ENCODE results near the gene COPB2.
A peak's percentile ranks its signal among the peaks of the same experiment; 100 is the strongest.

The COPB2 gene

DNA sequence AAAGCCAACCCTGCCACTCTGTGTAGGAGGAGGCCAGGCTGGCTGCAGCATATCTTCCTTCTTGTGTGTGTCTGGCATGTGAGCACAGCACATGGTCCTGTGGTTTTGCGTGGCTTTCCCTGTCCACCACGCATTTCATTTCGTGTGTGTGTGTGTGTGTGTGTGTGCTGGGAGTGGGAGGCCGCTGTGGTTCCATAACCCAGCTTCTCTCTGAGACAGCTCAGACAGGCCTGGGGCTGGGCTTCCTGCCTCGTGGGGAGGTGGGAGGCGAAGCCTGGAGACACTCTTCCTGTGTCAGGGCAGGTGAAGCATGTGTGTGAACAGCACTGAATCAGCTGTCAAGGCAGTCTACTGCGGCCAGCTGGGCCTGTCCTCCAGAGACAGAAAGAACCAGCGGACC lies 61.6 kb downstream of the COPB2 start:
- no peak for DNase-seq (ENCODE audit: low read depth)

DNA sequence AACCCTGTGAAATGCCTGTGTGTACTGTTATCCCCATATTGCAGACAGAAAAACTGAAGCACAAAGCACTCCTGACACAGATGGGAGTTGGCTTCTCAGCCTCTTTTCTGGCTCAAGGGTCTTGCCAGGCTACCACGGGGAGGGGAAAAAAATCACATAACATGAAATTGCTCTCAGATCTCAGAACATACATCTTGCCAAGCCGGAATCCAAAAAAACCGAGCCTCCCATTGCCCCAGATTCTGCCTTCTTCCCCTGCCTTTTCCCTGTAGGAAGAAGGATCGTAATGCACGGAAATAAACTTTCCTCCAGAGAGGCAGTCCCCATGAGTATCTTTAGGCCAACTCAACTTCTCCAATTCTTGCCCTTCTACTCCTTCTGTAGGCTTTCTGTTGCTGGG lies 62.2 kb downstream of the COPB2 start:
- no peak for DNase-seq (ENCODE audit: low read depth)

DNA sequence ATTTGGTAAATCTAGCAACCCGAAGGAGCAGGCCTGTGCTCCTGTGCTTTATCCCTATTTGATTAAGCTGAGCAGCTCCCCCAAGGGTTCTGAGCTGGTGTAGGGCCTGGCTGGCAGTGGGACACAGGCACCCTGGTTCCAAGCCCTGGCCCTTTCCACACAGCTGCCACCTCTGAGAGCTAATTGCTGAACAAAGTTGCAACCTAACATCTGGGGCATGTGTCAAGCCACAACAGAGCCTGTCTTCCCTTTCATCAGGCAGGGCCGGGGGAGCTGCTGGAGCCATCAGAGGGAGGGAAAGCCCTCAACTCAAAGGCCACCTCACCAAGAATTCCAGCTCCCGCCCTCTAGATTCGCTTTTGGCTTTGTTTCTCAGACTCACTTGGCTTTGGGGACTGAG lies 62.7 kb downstream of the COPB2 start:
- DNase-seq (ENCODE audit: low read depth): no peak

DNA sequence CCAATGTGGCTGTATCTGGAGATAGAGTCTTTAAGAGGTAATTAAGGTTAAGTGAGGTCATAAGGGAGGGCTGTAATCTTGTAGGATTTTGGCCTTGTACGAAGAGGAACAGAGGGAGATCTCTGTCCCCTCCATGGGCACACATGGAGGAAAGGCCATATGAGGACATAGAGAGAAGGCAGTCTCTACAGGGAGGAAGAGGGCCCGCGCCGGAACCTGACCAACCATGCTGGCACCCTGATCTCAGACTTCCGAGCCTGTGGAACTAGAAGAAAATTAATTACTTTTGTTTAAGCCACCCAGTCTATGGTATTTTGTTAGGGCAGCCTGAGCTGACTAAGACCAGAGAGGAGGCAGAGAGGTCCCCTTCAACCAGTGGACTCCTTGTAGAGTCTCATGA lies 63.3 kb downstream of the COPB2 start:
- no peak for DNase-seq (ENCODE audit: low read depth)

DNA sequence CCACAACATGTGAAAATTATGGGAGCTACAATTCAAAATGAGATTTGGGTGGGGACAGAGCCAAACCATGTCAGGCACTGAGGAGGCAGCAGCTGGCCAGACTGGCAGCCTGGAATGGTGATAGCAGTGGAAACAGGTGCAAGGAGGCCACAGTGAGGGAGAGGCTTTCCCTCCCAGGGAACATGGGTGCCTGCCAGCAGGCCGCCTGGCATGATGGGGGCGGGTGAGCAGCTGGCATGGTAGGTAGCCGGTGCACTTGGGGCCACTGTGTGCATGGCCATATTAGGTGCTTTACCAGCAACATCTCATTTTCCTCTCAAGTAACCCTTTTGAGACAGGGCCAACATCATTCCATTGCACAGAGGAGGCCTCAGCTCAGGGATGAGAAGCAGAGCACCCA lies 63.9 kb downstream of the COPB2 start:
- DNase-seq (ENCODE audit: low read depth): no peak

DNA sequence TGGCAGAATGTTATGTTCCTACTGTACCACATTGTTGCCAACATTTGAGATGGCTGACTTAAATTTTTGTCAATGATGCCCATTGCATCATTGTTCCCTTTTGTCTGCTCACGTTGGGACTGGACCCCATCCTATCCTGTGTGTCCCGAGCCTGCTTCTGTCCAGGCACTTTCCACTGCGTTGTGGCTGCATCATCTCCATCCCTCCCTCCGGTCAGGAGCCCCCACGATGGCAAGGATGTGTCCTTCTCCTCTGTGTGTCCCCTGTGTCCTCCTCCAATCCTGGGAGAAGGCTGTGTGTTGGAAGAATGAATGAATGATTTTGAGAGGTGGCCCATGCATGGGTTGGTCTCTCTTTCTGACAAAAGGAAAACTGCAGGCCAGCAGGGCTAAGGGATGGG lies 65.0 kb downstream of the COPB2 start:
- no peak for DNase-seq (ENCODE audit: low read depth)

DNA sequence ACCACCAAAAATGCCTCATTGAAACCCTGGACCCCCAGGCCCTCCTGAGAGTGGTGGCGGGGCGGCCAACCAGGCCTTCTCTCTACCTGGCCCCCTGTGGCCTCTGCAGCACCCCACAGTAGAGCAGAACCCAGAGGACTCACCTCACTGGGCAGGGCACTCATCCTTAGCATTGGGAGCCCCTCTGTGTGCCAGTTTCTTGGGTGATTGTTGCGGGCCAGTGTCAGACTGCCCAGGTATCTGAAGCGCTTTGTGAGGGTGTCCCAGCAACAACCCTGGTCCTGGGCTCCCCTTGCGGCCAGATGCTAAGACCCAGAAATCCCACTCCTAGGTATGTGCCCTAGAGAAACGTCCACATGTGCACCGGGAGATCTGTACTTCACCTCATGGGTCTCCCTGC lies 66.3 kb downstream of the COPB2 start:
- no peak for DNase-seq (ENCODE audit: low read depth)

DNA sequence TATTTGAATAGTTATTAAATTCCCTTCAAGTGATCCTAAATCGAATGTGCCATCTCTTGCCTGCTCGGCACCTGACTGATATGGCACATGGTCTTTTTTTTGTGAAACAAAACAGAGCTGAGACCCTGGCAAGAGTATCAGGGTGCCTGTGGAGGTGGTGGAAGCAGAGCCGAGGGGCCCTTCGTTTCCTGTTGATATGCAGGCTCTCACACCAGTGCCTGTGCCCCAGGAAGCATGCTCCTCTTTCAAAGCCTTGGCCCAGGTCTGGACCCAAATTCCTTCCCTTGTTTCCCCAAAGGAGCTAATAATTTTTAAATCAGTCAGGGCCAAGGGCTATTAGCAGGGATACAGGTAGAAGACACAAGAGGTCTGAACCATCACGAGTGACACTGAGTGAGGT lies 67.1 kb downstream of the COPB2 start:
- DNase-seq (ENCODE audit: low read depth): no peak

DNA sequence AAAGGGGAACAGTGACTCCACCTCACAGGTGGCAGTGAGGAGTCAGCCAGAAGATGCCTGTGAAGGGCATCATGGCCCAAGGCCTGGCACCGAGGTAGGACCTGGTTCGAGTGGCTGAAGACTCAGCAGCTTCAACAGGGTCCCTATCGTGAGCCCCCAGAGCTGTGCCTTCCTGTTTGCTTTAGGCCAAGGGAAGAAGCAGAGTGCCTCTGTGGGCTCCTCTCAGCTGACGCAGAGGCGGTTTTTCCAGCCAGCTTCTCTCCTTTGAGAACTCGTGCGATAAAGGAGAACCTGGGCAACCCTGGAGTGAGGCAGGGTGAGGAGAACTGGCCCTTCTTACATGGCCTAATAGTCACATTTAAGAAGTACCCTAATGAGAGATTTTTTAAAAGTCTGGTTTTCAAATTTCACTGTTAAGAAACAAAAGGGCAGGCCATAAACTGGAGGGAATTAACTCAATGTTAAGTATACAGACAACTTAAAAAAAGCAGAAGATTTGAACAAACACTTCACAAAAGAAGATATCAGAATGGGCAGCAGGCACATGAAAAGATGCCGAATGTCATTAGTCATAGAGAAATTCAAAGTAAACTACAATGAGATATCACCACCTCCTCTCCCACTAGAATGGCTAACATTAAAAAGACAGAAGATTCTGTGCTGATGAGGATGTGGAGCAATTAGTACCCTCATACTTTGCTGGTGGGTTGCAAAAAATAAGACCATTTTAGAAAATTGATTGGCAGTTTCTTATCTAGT lies 68.7 kb downstream of the COPB2 start:
- DNase-seq (ENCODE audit: low read depth): no peak

DNA sequence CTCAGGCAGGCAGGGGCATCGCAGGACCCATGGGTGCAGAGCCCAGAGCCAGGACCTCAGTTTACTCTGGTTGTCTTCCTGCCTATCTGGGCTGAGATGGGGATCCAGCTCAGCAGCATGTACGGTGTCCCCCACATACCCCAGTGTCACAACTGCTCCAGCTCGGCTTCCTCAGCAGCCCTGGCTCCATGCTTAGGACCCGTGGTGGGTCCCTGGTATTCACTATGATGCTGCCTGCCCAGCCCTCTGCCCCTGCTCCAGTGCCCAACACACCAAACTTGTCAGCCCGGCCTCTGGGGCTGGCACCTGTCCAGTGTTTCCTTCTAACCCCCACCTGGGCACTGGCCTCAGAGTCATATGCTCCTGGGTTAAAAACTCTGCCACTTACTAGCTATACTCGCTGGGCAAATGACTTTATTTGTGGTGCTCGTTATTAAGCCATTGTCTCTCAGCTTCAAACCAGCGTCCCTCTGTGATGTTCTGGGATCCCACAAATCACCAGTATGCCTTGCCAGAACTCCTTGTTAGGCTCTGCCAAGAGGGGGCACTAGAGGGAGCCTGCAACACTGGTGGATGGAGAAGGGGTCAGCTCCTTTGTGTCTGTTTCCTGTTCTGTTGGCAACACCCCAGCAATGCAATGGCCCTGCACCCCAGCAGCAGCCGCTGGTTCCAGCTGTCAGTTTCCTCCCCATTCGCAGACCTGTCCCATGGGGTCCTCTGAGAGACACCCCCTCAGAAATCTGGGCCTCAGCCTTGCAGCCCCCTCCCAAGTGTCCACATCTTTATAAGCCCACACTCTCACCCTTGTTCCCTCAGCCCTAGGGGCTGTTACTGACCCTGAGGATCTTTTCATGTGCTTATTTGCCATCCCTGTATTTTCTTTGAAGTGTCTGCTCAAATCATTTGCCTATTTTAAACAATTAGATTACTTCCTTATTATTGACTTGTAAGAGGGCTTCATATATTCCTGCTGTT lies 69.7 kb downstream of the COPB2 start:
- no peak for DNase-seq (ENCODE audit: low read depth)

DNA sequence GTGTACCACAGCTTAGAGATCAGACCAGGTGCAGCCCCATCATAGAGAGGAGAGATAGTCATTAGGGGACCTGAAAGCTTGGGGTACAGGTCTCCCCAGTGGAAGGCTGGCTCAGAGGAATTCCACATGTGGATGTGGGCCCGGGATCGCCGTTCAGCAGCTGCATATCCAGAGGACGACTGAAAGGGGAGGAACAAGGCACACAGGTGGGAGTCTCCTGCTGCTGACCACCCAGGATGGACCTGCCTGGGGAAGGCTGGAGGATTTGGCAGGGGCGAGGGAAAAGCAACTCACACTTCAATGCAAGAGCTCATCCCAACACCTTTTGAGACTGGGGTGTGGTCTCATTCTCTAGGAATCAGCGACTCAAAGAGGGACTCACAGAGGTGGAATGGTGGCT lies 70.6 kb downstream of the COPB2 start:
- no peak for DNase-seq (ENCODE audit: low read depth)

DNA sequence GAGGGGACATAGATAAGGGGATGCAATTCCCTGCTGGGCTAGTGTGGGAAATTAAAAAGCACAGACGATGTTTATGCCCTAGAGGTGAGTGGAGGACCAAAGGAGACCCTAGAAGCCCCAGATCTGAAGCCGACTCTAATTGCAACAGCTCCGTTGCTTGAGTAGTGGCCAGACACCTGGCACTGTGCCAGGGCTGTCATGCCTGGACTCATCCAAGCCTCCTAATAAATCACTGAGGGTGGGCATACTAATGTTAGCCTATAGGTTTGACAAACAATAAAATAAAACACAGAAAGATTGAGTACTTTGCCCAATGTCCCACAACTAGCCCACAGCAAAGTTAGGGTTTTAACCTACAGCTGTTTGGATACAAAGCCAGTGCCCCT lies 71.0 kb downstream of the COPB2 start:
- DNase-seq (ENCODE audit: low read depth): no peak

DNA sequence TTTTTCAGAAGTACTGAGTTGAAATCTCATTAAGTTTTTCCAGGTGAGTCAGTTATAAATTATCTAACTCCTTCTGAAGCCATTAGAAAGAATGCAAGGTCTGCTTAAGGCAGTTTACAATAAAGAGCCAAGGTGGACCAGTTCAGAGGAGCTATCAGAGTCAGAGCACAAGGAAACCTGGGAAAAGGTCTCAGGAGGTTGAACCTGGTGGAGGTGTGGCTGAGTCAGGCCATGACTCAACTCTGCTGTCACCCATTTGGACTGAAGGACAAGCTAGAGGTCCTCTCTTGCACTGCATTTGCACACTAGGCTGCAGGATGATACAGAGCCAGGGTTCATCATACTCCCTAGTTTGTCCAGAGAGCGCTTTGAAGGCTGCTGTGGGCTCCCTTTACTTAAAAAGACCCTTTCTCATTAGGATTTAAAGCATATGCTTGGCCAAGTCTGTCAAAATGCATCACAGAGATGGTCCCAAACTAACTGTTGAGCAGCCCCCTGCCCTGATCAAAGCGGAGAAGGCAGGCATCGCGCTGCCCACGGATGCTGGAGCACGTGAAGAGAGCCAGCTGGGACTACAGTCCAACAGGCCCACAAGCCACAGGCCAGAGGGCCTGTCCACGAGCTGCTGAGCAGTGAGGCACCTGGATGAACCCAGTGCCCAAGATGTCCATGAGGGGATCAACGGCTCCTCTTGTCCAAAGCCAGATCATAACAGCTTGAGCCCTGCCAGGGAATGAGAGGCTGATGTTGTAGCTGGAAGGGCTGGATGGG lies 71.6 kb downstream of the COPB2 start:
- no peak for DNase-seq (ENCODE audit: low read depth)

DNA sequence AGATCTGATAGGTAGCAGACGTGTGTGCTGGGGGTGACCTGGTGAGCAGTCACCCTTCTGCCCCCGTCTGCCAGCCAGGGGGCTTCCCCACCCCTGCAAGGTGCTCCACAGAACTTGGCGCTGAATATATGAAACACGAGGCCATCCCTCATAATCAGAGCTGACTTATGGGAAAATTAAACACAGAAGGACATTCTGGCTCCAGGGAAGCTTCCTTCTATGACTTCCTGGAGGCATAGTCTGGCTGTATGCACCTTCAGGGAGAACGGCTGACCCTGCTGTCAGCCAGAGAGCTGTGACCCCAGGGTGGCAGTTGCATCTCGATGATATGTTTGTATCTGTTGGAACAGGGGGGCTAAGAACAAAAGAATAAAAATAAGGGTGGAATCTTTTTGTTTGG lies 72.2 kb downstream of the COPB2 start:
- no peak for DNase-seq (ENCODE audit: low read depth)

DNA sequence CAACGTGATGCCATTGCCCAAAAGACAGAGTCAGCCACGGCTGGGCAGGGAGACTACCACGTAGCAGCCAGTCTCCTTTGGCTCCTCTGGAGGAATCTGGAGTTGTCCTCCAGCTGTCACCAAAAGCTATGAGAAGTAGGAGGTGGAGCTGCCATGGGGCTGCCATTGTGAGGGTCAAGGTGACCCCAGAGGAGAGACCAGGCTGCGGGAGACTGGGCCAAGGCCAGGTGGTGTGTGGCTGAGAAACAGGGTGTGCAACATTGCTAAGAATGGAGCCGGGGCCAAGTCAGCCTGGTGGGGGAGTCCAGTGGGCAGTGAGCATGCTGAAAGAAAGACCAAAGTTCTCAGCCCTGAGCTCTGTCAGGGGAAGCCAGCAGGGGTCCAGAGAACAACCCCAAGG lies 75.5 kb downstream of the COPB2 start:
- DNase-seq (ENCODE audit: low read depth): no peak

DNA sequence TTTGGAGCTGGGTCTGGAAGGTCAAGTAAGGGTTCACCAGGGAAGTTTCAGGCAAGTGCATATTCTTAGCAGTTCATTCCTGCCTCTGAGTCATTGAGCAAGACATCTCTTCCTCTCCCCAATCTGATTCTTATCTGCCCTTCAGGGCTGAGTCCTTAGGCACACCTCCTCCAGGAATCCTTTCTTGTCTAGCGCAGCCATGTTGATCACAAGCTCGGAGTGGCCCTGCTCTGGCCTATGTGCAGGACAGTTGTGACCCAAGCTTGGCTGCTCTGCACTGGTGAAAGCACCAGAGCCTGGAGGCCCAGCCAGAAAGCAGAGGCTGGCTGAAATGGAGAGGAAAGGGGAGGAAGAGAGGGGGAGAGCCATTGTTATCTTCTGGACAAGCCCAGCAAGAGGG lies 76.5 kb downstream of the COPB2 start:
- no peak for DNase-seq (ENCODE audit: low read depth)

DNA sequence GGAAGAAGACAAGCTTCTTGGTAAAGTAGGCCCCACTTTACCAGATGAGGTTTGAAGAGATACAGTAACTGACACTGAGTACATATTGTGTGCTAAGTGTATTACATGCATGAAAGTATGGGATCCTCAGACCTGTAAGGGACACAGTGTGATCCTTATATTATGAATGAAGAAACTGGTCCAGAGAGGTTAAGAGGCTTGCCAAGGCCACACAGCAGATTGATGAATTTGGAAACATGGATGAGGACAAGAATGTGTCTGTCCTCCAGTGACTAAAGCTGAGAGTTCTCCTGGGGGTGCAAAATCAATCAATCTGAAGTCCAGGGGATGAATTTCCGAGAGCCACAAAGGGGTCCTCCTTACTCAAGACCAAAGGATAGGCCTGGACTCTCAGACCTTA lies 77.0 kb downstream of the COPB2 start:
- no peak for DNase-seq (ENCODE audit: low read depth)

DNA sequence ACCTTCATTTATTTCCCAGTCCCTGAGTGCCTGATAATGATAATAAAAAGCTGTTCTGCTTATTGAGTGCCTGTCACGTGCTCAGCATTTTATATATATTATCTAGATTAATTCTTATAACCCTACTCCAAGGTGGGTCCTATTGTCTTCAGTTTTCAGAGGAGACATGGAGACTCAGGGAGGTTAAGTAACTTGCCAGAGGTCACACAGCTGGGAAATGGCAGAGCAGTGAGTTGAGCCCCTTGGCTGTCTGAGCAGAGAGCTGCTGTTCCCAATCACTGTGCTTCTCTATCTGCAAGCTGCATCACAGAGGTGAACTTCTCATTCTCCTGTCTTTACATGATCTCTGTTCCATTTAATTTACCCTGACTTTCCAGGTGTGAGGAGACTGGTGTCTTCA lies 77.9 kb downstream of the COPB2 start:
- no peak for DNase-seq (ENCODE audit: low read depth)

DNA sequence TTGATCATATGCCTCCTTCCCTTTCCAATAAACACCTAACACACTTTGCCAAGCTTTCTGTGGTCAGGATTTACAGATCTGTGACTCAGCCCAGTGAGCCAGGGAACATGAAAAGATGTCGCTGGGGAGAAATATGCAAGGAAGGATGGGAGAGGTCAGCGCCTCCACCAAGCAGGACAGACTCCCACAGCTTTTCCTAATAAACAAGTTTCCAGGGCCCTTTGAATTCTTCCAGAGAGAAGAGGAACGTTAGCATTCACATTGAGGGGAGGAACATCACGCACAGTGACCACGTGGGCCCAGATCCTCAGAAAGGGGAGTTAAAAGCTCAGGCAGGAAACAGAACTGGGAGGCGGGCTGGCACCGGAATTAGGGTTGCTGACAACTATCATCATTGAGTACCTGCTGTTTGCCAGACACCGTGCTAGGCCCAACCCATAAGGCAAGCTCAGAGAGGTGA lies 78.9 kb downstream of the COPB2 start:
- DNase-seq (ENCODE audit: low read depth): peak; percentile 98

DNA sequence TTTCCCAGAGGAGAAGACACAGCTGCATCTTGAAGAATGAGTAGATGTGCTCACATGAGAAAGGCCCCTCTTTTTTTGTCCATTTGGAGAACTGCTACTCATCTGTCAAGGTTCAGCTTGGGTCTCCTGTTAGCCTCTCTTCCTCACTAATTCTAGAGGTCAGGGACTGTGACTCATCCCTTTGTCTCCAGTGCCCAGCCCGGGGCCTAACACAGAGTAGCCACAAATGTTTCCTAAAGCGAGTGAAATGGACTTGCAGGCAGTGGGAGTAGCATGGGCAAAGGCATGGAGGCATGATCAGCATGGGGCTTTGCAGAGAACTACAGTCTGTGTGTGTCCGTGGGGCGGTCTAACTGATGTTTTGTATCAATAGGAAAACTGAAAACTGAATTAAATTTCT lies 79.6 kb downstream of the COPB2 start:
- no peak for DNase-seq (ENCODE audit: low read depth)

DNA sequence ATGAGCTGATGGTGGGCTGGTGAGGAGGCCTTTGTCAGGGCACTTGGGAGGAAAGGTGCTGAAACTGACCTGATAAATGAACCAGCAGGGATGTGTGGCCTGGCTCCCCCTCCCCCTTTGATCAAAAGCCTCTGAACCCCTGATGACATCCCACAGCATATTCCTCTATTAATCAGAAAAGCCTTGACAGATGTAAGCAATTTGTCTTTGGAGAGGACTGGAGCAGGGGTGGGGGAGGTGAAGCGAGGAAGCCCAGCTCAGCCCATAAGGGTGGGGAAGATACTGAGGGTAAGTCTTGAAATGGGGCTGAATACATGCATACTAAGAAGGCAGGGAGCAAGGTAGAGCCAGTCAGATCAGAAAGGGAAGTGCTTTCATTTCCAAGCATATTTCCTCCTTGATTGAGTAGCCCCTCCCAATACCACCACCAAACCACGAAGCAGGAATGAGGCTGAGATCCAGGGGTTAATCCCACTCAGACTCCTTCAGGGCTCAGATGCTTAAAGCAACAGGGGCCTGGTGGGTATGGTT lies 80.3 kb downstream of the COPB2 start:
- no peak for DNase-seq (ENCODE audit: low read depth)

DNA sequence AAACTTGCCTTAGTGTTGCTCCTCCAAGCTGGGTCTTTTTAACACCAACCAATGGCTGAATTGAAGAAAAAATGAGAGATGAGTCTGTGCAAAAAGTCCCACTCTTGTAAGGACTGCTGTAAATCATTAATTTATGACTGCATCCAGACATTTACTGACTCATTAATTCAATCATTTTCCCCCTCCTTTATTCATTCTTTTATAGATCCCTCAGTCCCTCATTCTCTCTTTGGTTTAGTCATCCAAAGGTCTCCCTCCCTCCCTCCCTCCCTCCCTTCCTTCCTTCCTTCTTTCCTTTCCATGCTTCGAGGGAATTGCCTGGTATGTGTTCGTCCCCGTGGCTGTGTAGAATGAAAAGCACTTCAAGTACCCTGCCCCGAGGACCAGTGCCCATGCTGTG lies 80.9 kb downstream of the COPB2 start:
- DNase-seq (ENCODE audit: low read depth): no peak
